Ishikawa (cell line): ENCODE results near the gene FAM111A.

ENCODE experiments used
- CREB1 ChIP-seq: IDR thresholded peaks from 2 replicates; pipeline ENCODE4 v1.6.1; 2012; ENCODE audit warnings: low read depth
- EGR1 ChIP-seq: IDR thresholded peaks from 2 replicates; pipeline ENCODE4 v1.6.1; 2012
- EP300 ChIP-seq: IDR thresholded peaks from 2 replicates; pipeline ENCODE4 v1.6.1; 2012; ENCODE audit warnings: borderline replicate concordance
- NFIC ChIP-seq: IDR thresholded peaks from 2 replicates; pipeline ENCODE4 v1.6.1; 2012
- RAD21 ChIP-seq: IDR thresholded peaks from 2 replicates; pipeline ENCODE4 v1.6.1; 2012; ENCODE audit warnings: low read depth
- TAF1 ChIP-seq: IDR thresholded peaks from 2 replicates; pipeline ENCODE4 v1.6.1; 2012; ENCODE audit warnings: low read depth, mild to moderate bottlenecking
- TCF12 ChIP-seq: IDR thresholded peaks from 2 replicates; pipeline ENCODE4 v1.6.1; 2012; ENCODE audit warnings: low read depth
- TEAD4 ChIP-seq: IDR thresholded peaks from 2 replicates; pipeline ENCODE4 v1.6.1; 2012
- USF1 ChIP-seq: IDR thresholded peaks from 2 replicates; pipeline ENCODE4 v1.6.1; 2012
- YY1 ChIP-seq: IDR thresholded peaks from 2 replicates; pipeline ENCODE4 v1.6.1; 2012; ENCODE audit warnings: low read depth
- ZBTB7A ChIP-seq: IDR thresholded peaks from 2 replicates; pipeline ENCODE4 v1.6.1; 2012; ENCODE audit warnings: low read depth
- TF ChIP-seq, protein P1 (sequence below): IDR thresholded peaks from 2 replicates; pipeline ENCODE4 v1.6.1; 2012; ENCODE audit warnings: low read depth, mild to moderate bottlenecking
- TF ChIP-seq, protein P2 (sequence below): IDR thresholded peaks from 2 replicates; pipeline ENCODE4 v1.6.1; 2012

GRCh38 chr11:59200423-59200746, 57.7 kb downstream of the FAM111A start:
- TF ChIP-seq TAF1 (no peak), EGR1 (no peak), CREB1 (no peak), TEAD4 (no peak), RAD21 (no peak), USF1 (no peak), TCF12 (no peak), ZBTB7A (no peak), YY1 (no peak), EP300 (no peak), NFIC (no peak)
- TF ChIP-seq, protein P1, sequence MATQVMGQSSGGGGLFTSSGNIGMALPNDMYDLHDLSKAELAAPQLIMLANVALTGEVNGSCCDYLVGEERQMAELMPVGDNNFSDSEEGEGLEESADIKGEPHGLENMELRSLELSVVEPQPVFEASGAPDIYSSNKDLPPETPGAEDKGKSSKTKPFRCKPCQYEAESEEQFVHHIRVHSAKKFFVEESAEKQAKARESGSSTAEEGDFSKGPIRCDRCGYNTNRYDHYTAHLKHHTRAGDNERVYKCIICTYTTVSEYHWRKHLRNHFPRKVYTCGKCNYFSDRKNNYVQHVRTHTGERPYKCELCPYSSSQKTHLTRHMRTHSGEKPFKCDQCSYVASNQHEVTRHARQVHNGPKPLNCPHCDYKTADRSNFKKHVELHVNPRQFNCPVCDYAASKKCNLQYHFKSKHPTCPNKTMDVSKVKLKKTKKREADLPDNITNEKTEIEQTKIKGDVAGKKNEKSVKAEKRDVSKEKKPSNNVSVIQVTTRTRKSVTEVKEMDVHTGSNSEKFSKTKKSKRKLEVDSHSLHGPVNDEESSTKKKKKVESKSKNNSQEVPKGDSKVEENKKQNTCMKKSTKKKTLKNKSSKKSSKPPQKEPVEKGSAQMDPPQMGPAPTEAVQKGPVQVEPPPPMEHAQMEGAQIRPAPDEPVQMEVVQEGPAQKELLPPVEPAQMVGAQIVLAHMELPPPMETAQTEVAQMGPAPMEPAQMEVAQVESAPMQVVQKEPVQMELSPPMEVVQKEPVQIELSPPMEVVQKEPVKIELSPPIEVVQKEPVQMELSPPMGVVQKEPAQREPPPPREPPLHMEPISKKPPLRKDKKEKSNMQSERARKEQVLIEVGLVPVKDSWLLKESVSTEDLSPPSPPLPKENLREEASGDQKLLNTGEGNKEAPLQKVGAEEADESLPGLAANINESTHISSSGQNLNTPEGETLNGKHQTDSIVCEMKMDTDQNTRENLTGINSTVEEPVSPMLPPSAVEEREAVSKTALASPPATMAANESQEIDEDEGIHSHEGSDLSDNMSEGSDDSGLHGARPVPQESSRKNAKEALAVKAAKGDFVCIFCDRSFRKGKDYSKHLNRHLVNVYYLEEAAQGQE: no peak
- TF ChIP-seq, protein P2, sequence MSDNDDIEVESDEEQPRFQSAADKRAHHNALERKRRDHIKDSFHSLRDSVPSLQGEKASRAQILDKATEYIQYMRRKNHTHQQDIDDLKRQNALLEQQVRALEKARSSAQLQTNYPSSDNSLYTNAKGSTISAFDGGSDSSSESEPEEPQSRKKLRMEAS: no peak
